ENCODE measurements around the gene INPP4B.
"Not testable (repeated sequence)": the region's sequence is repeated elsewhere in the genome, so short reads cannot be mapped to it uniquely, and the experiment has no call there.

The INPP4B gene

DNA sequence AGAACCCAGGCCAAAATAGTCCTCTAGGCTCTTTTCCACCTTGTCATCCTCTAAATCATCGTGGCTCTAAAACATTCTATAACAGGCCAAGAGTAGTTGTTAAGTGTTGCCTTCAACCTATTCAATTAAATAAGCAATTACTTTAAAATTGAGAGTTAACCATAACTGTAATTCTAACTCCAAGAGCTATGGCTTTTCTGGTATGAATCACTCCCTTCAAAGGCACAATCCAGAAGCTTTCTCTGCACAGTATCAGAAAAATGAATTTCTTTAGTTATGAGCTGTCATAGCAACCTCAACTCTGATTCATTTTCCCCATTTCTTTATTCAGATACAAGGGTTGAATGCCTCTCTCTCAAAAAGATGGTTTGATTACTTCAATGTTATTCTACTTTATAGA, 21.7 kb downstream of the INPP4B start:
- no peak for DNase-seq

DNA sequence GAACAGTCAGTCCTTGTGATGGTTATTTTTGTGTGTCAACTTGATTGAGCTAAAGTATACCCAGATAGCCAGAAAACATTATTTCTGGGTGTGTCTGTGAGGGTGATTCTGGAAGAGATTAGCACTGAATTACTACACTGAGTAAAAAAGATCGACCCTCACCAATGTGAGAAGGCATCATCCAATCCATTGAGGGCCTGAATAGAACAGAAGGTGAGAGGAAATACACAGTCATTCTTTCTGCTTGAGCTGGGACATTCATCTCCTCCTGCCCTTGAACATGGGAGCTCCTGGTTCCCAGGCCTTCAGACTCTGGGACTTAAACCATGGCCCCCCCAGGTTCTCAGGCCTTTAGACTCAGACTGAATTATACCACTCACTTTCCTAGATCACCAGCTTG, 22.3 kb downstream of the INPP4B start:
- no peak for DNase-seq

DNA sequence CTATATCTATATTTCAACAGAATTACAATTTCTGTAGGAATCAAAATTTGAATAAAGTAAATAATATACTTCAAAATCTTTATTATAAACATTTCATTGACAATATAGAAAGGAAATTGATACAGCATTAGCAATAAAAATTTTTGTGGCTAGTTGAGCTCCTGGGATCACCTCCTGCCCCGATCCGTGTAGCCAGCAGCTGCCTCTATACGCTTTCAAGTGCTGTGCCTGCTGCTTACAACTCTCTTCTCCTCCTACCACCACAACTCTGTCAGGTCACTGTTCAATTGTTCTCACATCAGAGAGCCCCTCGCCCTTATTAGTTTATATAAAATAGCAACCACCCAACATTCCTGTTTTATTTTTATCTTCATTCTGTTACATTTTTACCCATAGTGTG, 27.6 kb downstream of the INPP4B start:
- no peak for DNase-seq

DNA sequence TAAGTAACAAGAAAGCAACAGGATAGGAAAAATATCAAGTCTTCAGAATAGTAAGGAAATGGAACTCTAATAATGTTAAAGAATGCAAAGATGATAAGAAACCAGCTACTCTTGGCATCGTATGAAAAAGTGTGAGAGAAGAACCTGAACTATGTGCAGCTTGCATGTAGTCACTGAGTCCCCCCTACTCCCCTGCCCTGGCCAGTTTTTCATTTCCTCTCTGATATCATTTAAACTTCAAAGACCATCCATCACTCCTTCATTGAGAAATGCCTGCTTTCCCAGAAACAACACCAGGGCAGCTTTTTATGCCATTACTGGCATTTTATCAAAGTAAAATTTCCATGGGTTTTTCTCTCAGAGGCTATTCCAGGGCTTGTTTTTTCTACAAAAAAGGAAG, 28.1 kb downstream of the INPP4B start:
- DNase-seq: no peak

DNA sequence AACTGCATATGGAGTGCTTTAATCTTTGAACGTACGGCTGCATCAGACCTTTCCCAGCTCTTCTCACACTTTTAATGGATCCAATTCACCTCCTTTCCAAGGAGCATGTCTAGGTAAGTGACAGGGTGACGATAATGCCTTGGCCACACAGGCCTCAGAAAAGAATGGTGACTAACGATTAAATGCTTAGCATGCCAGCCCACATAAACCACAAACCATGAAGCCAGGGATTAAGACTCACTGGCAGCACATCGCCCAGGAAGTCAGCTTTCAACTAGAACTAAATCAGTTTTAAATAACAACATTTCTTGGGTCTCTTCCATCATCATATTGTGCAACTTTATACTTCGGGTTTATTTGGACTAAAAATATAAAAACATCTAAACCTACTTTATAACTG, 28.7 kb downstream of the INPP4B start:
- peak; percentile 1 for DNase-seq

DNA sequence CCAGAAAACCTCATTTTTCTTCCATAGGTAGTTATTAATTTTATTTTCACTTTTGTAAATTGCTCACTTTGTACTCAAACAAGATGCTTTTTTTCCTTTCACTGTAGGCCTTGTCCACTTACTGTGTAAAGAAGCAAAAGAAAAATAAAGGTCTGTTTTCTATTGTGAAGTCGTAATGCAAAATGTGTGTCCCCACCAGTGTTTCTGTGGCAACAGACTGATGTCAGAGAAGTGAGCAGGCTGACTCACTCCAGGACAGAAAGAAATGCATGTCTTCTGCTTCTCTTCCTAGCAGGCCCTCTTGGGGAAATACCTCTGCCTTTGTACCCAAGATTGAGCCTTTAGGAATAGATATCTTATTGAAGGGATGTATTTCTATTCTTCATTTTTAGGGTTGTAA, 30.3 kb downstream of the INPP4B start:
- no peak for DNase-seq

DNA sequence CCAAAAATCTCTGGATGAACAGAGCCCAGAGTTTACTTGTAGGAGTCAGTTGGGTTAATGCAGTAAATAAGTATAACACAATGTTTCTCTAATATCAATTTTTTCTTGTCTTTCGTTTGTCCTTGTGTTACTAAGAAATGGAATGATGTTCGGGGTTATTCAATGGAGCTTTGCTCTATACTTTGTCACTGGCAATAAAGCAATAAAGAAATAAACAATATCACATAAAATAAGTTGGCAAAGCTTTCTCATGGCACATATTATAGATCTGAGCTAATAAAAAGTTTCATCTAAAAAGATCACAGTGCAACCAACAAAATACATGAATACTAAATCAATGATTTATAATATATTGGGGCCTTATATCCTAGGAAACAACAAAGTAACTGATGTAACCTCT, 32.7 kb downstream of the INPP4B start:
- no peak for DNase-seq

DNA sequence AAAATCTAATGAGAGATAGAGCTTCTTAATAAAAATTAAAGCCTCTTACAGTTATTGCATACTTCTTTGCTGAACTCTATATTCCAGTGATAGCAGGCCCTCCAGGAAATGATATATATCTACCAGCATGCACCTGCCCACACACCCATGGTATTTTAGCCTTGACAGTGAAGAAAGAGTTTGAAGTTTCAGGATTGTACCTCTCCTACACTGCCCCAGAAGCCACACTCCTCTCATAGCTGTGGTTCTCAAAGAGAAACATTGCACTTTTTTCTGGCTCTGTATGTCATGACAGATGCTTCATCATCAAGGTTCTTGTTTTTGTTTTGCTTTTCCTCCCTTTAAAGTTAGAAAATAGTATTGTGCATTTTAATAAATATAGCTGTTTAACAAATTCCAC, 34.0 kb downstream of the INPP4B start:
- DNase-seq: no peak

DNA sequence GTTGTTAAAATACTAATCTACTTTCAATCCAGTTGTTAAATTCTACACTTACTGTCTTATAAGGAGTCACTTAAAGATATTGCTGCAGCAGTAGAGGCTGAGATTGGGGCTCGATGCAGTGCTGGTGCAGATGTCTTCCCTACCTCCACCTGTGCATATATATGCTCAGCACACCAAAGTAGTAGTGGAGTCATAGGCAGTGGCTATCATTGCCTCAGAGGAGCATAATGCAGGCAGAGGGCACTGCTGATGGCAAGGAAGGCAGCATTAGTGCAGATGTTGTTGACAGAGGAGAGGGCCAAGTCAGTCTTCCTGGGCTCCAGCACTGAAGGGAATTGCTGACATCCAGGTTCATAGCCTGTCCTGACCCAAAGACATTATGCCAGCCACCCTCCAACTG, 35.1 kb downstream of the INPP4B start:
- no peak for DNase-seq

DNA sequence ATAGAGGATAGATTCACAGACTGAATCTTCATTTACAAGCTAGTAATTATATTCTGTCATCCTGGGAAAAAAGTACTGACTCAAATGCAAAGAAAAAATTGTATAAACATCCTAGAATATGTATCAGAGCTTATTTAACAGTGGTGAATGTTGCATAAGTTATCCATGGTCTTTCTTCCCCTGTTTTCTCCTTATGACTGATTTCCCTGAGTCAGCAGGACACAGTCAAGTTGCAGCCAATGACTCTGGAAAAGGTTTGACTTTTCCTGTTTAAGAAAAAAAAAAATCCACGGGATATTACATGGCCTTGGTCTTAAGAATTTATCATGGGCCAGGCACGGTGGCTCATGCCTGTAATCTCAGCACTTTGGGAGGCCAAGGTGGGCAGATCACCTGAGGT, 36.5 kb downstream of the INPP4B start:
- no peak for DNase-seq

DNA sequence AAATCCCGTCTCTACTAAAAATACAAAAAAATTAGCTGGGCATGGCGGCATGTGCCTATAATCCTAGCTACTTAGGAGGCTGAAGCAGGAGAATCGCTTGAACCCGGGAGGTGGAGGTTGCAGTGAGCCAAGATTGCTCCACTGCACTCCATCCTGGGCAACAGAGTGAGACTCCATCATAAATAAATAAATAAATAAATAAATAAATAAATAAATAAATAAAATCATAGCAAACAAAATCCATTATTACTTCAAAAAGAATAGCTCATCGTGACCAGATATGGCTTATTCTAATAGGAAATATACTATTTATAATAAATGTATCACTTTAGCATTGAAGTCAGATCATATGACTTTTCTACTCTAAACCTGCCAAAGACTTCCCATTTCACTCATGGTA, 42.2 kb downstream of the INPP4B start:
- DNase-seq: not testable (repeated sequence)

DNA sequence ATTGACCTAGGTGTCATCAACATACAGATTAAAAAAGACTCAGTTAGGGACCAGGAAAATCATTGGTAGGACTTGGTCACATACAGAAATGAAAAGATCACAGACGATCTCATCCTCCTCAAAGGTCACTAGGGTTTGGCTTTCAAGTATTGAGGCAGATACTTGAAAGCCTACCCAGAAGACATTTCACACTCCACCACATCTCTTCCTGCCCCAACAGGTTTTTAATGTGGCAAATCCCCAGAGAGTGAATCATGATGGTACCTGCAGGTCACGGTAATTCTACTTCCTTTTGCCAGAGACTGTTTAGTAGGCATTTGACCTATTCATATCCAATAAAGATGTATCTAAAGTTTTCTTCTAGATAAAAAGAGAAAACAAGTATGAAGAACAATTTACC, 44.1 kb downstream of the INPP4B start:
- no peak for DNase-seq

DNA sequence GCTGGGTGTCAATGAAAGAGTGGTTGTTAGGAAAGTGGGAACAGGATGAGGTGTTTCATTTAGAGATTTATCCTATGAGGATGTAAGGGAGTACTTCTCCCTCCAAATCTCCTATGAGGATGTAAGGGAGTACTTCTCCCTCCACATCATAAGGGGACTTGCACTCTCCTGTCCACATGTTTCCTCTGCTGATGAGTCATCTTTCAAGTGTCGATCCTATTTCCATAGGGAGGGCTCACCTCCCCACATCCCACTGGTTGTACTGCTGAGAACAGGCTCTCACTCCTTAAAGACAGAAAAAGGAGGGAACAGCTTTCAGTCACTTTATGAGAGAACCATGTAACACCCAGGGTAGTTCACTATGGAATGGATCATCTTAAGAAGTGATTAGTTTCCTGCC, 65.0 kb downstream of the INPP4B start:
- DNase-seq: no peak

DNA sequence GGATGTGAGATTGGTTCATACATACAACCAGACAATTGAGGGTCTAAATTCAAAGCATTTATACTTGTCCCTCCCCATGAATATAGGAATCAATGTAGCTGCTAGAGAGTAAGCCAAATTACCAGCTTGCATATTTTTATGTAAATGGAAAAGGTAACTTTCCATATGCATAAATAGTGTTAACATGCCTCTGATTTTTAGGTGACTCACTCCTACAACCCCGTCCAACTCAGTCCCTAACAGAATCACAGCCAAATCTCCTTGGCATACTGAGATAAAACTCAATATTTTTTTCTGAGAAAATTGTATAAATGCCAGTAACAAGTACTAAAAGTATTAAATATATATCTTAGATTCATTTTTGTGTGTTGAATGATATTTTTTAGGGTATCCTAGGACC, 67.2 kb downstream of the INPP4B start:
- DNase-seq: no peak

DNA sequence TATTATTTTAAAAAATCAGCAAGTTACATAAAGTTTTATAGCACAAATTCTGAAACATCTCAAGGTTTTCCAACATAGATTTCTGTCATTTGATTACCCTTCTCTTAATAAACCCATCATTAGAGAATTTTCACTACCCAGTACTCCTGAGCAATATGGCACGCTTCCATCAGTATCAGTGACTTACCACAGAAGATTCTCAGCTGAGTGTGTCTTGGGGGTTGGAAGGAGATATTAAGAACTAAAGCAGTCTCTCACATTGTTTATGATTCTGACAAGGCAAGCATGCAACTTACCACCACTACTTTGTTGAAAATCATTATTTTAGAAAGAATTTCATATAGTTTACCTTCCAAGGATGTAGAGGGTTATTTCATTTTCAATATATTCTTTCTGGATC, 67.7 kb downstream of the INPP4B start:
- no peak for DNase-seq

DNA sequence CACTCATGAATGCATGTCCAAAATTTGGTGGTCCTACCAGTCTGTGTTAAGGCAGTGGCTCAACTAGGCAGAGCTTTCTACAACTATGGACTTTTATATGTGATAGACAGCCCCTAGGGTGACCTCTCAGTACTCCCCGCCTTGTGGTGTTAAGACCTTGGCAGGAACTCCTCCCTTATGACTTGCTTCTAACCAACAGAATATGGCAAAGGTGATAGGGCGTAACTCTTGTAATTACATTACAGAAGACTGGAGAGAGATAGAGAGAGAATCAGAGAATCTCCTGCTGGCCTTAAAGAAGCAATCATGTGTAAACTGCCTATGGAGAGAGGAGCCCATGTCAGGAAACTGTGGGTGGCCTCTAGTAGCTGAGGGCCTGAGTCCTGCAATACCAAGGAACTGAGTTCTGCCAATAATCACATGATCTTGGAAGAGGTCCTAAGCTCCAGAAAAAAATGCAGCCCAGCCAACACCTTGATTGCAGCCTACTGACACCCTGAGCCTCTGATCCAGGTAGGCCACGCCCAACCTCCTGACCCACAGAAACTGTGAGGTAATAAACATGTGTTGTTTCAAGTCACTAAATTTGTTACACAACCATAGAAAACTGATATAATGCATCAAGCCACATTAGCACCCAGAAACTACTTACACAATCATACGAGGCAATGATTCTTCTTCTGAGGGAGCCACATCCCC, 68.9 kb downstream of the INPP4B start:
- DNase-seq: no peak

DNA sequence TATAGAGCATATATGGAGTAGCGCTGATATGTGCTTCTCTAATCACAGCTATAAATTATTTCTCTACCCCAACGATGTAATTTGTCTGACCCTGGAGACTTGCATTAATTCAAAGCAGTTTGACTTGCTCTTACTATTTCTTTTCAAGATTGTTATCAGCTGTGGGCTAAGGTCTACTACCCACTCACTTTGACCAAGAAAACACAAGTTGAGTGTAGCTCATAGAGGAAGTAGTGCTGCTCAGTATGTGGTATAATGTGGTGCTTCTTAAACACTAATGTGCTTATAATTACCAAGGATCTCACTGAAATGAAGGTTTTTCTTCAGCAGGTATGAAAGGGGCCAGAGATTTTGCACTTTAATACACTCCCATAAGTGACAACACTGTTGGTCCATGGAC, 70.1 kb downstream of the INPP4B start:
- DNase-seq: no peak

DNA sequence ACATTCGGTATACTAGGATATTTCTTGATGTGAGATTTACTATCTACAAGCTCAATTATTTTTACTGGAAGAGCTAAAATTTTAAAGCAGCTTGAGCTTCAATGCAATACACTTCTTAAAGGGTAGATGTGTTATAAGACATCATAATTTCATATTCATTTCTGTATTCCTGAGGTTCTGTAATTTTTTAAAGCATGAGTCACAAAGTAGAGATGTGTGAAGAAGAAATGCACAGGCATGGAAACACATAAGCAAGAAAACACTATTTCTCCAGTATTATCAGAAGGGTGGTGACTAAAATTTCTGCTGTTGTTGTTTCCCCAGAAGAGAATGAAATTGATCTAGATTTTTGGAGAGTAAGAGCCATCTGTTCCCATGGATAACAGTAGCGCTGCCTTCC, 72.6 kb downstream of the INPP4B start:
- DNase-seq: no peak

DNA sequence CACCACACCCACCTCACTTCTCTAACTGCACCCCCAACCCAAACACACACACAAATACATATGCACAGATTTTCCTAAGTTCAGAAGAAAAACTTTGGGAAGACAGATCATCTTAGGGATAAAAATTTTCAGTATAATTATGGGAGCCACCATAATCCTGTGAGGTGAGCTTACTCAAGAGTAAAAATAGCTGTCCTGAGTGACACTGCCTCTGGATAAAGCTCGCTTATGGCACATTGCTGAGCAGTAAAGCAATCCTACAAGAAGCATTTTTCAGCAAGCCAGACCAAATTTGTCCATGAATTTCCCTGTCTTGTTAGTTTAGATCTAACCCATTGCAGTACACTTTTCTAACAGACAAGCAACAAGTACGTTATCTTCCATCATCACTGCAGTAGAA, 83.8 kb downstream of the INPP4B start:
- DNase-seq: no peak

DNA sequence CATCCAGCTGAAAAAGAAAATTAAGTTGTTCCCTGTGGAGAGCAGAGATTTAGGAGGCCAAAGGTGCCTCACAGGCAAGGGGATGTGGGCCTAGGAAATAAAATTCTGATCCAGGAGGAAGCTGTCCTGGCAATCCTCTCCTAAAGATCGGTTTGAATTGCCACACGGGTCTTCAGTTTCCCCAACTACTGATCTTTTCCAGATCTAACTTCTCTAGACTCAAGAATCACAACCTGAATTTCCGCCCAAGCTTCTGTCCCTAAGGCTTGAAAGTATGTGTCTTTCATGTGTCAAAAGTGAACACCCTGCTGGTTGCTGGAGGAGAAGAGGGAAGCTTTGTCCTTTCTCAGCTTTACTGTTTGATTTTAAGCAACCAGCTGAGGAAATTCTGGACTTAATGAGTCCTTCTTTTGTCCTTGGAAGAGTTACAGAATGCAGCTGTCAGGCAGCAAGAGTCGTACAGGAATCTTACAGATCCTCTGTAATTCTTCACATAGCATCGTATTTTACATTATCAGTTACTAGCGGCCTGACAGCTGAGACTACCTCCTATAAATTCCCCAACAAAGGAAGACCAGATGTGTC, 93.8 kb downstream of the INPP4B start:
- no peak for DNase-seq

DNA sequence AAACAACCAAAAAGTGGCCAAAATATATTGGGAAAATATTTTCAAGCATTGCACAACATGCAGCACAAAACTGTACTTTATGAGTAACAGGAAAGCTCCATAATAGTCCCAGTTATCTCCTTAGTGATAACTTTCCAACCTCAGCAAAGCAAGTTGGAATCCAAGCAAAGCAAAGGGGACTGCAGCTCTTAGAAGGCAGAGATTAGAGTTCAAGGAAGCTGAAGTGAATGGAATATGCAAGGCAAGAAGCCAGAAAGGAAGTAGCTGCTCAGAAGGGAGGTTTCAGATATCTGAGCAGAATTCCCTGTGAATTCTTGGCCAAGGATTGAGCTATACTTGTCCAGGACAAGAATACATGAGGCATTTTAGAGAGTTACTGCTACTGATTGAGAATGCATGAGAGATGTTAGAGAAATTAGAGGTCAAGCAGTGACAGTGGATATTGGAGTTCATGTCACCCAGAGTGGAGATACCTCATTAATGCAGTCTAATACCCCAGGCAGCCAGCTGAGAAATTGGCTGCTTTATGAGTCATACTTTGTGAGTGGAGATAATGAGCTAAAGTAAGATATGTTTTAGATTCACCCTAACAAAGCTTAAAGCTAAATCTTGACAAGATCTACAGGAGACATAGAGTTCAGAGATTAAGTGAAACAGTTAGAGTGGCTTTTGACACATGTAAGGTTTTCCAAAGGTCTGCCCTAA, 102.8 kb downstream of the INPP4B start:
- no peak for DNase-seq

DNA sequence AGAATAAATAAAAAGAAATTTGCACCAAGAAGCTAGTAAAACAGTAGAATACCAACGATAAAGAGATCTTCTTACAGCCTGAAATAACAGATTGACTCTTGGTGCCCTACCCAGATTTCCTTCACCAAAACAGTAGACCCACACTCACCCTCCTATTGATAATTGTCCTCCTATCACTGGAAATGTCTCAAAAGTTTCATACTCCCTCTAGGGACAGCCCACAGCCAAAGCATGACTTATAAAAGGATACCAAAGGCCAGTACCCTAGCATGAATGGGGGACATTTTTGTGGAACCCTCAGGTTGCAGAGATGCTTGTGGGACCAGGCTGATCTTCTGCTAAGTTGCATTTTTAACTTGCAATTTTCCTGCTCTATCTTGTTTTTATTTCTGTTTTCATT, 104.1 kb downstream of the INPP4B start:
- DNase-seq: no peak

DNA sequence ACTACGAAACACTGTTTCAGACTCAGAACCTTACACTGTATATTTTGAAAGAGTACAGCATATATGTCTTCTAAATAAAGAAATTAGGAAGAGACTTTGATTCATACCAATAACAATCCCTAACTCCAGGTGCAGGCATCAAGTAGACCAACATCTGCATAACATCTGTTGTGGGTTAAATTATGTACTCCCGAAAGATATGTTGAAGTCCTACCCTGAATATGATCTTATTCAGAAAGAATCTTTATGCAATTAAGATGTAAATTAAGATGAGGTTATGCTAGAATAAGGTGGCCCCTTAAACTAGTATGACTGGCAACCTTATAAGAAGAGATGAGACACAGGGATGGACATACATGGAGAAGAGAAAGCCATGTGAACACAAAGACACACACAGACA, 117.9 kb downstream of the INPP4B start:
- no peak for DNase-seq

DNA sequence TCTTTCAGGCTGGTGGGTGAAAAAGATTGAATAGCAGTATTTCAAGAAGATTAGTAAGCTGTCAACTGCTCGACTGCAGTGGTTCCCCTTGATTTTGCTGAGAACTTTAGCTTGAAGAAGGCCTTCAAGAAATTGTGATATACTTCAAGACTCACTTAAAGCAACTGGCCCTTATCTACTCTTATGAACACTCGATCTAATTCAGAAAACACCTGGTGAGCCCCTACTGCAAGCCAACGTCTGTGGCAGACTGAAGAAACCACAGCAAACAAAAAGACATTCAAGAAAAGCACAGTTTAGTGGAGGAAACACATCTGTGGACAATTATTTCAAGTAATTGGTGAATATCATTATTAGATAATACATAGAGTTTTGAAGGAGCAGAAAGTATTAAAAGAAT, 119.0 kb downstream of the INPP4B start:
- no peak for DNase-seq

DNA sequence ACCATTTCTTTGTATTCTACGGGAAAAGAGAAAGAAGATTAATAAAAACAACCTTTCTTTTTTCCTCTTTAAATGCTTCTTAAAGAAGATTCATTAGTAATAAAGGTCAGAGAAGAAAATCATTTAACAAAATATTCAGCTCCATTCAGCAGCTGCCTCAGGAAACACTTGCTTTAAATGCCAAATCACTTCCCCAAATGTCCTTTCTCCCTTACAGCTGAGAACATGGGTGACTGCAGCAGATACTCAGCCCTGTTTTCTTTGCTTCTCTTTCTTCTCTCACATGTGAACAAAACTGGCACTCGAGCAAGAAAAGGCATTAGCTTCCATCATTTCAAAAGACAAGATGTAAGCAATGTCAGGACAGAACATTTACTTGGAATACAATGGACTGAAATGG, 120.2 kb downstream of the INPP4B start:
- no peak for DNase-seq
